Esophagus squamous epithelium (tissue), 4 donors: Measurements from ENCODE around the gene ORAI3.

ENCODE experiments used
- CTCF ChIP-seq, 6 experiments: fragments of 450-650 bp in 4 of 6; fragments of 200-600 bp in 2 of 6; sonication (generic) in 2 of 6; IDR thresholded peaks; one replicate each; pipeline ENCODE4 v1.5.1; 2016 to 2019; ENCODE audit warnings: antibody characterized with exemption in 6 of 6, mild to moderate bottlenecking in 4 of 6, moderate library complexity in 4 of 6
- POLR2A ChIP-seq, 4 donors: fragments of 450-650 bp; IDR thresholded peaks; one replicate each; pipeline ENCODE4 v1.6.1; 2017; ENCODE audit warnings: antibody characterized with exemption in 4 of 4, mild to moderate bottlenecking in 4 of 4, moderate library complexity in 3 of 4

DNA sequence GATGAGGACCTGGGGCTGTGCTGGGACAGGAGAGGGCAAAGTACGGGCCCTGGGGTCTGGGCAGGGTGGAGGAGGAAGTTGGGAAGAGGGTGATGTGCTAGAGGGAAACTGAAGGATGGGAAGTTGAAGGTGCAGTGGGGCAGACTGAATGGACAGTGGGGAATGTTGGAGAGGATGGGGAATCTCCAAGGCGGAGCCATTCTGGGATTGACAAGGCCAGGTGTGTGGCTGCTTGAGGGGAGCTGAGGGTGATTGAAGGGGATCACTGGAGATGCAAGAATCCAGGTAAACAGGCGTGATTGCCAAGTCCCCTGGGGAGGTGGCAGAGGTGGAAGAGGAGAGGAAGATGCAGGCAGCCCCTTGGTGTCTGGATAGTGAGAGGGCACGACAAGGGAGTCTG, 27.6 kb downstream of the ORAI3 start:
- TF ChIP-seq CTCF (IDR thresholded peaks at IDR 0.05), result no peak
- no peak for TF ChIP-seq POLR2A (IDR thresholded peaks at IDR 0.05)
